Endothelial cell of umbilical vein (primary cell): ENCODE measurements around the gene AP2A2.

Experiments used
- EZH2 ChIP-seq: IDR thresholded peaks from 2 replicates; pipeline ENCODE4 v1.6.1; 2012; ENCODE audit warnings: borderline replicate concordance, low read depth, mild to moderate bottlenecking, moderate library complexity, low read length, inconsistent platforms; ENCODE audit not compliant: severe bottlenecking
- FOS ChIP-seq: IDR thresholded peaks from 2 replicates; pipeline ENCODE4 v1.6.1; 2011; ENCODE audit warnings: mild to moderate bottlenecking, low read length, moderate library complexity, borderline replicate concordance; ENCODE audit not compliant: insufficient read depth
- GATA2 ChIP-seq: IDR thresholded peaks from 2 replicates; pipeline ENCODE4 v1.7.0; 2011; ENCODE audit warnings: low read depth, mild to moderate bottlenecking, moderate library complexity, mixed read lengths, low read length; ENCODE audit not compliant: insufficient read length, insufficient read depth
- JUN ChIP-seq: IDR thresholded peaks from 2 replicates; pipeline ENCODE4 v1.6.1; 2011; ENCODE audit warnings: borderline replicate concordance, low read depth; ENCODE audit not compliant: insufficient read length, insufficient read depth
- MYC ChIP-seq: IDR thresholded peaks from one replicate; pipeline ENCODE4 v1.6.1; 2011; ENCODE audit warnings: mild to moderate bottlenecking, low read depth, low read length
- POLR2A ChIP-seq: IDR thresholded peaks from 2 replicates; pipeline ENCODE4 v1.6.1; 2012; ENCODE audit warnings: low read depth, mild to moderate bottlenecking, control low read depth, low read length
- POLR2AphosphoS5 ChIP-seq: IDR thresholded peaks from 2 replicates; pipeline ENCODE4 v1.6.1; 2012; ENCODE audit warnings: low read depth, mild to moderate bottlenecking, control low read depth, low read length, moderate library complexity; ENCODE audit not compliant: insufficient read depth
- TF ChIP-seq, protein P1 (sequence below), 2 donors: IDR thresholded peaks; 1 replicate in 1 of 2; 2 replicates in 1 of 2; pipeline ENCODE4 v1.5.1; 2011; ENCODE audit warnings: low read length in 2 of 2, mild to moderate bottlenecking in 2 of 2, moderate library complexity in 2 of 2, control low read depth in 1 of 2, inconsistent platforms in 1 of 2, low read depth in 1 of 2; ENCODE audit not compliant: insufficient read depth in 1 of 2; ENCODE audit errors: extremely low read depth in 1 of 2
- TF ChIP-seq, protein P2 (sequence below): IDR thresholded peaks from 2 replicates; pipeline ENCODE4 v1.6.1; 2011; ENCODE audit not compliant: insufficient read depth, insufficient read length

DNA sequence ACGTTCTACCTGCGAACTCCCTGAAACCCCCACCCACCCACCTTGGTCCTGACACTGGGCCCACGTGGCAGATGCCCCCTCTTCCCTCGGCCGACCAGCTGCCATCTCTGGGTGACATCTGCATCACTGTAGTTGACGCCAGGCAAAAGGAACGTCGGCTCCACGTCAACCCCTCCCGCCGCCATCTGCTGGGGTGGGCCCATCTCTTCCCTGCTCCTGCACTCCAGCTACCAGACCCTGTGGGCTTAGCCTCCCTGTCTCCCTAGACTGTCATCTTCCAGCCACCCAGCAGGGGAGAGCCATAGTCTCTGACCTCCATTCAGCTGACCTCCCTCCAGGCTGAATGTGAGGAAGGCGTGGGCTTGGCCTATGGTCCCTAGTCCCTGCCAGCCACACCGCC is 36.4 kb upstream of the AP2A2 start:
- no peak for TF ChIP-seq POLR2A
- TF ChIP-seq, protein P1, sequence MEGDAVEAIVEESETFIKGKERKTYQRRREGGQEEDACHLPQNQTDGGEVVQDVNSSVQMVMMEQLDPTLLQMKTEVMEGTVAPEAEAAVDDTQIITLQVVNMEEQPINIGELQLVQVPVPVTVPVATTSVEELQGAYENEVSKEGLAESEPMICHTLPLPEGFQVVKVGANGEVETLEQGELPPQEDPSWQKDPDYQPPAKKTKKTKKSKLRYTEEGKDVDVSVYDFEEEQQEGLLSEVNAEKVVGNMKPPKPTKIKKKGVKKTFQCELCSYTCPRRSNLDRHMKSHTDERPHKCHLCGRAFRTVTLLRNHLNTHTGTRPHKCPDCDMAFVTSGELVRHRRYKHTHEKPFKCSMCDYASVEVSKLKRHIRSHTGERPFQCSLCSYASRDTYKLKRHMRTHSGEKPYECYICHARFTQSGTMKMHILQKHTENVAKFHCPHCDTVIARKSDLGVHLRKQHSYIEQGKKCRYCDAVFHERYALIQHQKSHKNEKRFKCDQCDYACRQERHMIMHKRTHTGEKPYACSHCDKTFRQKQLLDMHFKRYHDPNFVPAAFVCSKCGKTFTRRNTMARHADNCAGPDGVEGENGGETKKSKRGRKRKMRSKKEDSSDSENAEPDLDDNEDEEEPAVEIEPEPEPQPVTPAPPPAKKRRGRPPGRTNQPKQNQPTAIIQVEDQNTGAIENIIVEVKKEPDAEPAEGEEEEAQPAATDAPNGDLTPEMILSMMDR (IDR thresholded peaks at IDR 0.05; ENCODE audit: extremely low read depth in 1 of 2, insufficient read depth in 1 of 2, low read depth in 1 of 2, low read length in 2 of 2), result no peak
- no peak for TF ChIP-seq EZH2
- no peak for TF ChIP-seq POLR2AphosphoS5
- TF ChIP-seq FOS, result no peak
- no peak for TF ChIP-seq MYC
- TF ChIP-seq, protein P2, sequence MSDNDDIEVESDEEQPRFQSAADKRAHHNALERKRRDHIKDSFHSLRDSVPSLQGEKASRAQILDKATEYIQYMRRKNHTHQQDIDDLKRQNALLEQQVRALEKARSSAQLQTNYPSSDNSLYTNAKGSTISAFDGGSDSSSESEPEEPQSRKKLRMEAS, result no peak
- TF ChIP-seq JUN, result no peak
- no peak for TF ChIP-seq GATA2
